ENCODE data around the gene TRAPPC12. TPM values are rescaled to one million over a fixed set of nuclear protein-coding genes. Genes with fewer than 3 reads are reported as not detected.
"Not testable (repeated sequence)": the region's sequence is repeated elsewhere in the genome, so short reads cannot be mapped to it uniquely, and the experiment has no call there.

The TRAPPC12 gene
- polyA plus RNA-seq, 6 donors from 2014 or later, result 31.3 to 36.3 (median 33.1) TPM

DNA sequence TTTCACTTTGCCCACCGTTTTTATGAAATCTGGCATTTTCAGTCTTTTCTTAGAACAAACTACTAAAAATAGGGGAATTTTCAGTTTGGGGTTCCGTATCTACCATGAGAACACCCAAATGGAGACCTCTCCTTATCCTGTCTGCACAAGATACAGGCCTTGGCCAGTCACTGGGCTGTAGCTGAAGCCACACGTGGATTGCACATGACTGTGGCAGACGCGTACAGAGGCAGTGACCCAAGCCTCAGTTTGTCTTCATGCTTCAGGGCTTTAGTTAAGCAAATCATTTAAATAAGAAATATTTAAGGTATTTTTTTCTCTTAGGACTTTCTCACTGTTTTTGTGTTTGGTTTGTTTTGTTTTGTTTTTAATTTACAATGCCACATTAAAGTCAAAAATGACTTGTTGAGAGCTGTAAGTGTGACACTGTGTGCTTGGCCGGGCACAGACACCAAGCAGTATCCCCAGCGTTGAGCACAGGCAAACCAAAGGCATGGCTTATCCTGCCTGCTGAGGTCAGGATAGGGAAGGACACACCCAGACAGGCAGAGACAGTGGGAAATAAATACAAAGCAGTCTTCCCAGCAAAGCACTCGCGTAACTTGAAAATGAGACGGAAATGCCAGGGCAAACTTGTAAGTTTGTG is 53.3 kb downstream of the TRAPPC12 start:
- H3K27ac Mint-ChIP-seq, result peak overlapping the region in 2 of 6 donors; percentile 24 to 31
- H3K4me3 Mint-ChIP-seq, result no peak overlapping the region
- no peaks in the 10 kb centered on the region for H3K9me3 Mint-ChIP-seq
- H3K4me1 Mint-ChIP-seq, result peaks cover 0 to 3% (median 0%) of the 10 kb centered on the region in 3 donors
- no peaks in the 10 kb centered on the region for H3K27me3 Mint-ChIP-seq
- no peak for DNase-seq
- no peak for ATAC-seq (ENCODE audit: low read depth in 2 of 2)
- peaks cover 6 to 15% of the 10 kb centered on the region in 2 donors for H3K36me3 Mint-ChIP-seq

DNA sequence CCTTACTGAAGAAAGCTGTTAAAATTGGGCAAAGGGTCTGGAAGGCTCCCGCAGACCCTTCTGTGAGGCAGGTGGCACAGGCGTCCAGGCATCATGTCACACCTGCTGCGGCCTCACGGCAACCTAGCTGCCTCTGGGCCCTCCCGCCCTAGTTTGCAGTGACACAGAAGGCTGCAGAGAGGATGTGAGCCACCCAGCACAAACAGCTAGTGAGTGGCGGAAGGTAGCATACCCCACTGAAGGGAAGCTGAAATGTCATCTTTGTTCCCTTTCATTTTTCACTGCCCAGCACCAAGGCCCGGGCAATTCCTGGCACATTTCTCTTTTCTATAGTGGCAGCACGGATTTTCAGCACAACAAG is 53.8 kb downstream of the TRAPPC12 start:
- peaks cover 0 to 3% (median 0%) of the 10 kb centered on the region in 3 donors for H3K4me1 Mint-ChIP-seq
- no peak overlapping the region for H3K4me3 Mint-ChIP-seq
- peaks cover 6 to 15% of the 10 kb centered on the region in 2 donors for H3K36me3 Mint-ChIP-seq
- ATAC-seq (ENCODE audit: low read depth in 2 of 2) (no peak), DNase-seq (no peak)
- H3K27ac Mint-ChIP-seq, result peak overlapping the region in 1 of 6 donors; percentile 31
- H3K27me3 Mint-ChIP-seq, result no peaks in the 10 kb centered on the region
- H3K9me3 Mint-ChIP-seq, result no peaks in the 10 kb centered on the region

DNA sequence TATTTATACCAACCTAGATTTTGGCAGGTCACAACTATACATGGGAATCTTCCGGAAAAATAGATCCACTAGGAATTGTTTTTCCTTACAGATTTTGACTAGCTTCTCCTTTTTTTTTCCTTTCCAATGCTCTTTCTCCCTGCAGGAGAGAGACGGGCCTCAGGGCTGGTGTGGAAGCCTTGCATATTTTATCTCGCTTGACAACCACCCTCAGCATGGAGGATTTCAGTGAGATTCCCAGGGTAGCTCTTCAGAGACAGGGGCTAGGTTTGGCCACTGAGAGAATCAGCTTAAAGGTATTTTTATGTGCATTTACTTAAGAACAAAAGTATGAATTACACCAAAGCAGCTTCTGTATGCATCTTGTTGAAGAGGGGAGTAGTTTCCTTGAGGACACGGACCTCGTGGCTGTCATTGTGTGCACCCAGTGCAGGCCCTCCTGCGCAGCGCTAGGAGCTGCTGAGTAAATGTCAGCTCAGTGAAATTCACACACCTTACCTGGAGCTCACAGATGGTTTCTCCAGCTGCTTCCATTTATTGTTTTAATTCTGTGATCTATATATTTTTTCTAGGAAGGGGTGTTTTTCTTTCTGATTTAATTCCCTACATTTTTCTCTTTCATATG is 54.4 kb downstream of the TRAPPC12 start:
- Mint-ChIP-seq H3K9me3 (no peaks in the 10 kb centered on the region), H3K4me3 (no peak overlapping the region), H3K27ac (peak overlapping the region in 4 of 6 donors; percentile 24 to 84 (median 47)), H3K36me3 (peaks cover 6 to 15% of the 10 kb centered on the region in 2 donors), H3K4me1 (peaks cover 0 to 4% (median 0%) of the 10 kb centered on the region in 3 donors), H3K27me3 (no peaks in the 10 kb centered on the region)
- DNase-seq (no peak), ATAC-seq (ENCODE audit: low read depth in 2 of 2) (no peak)

DNA sequence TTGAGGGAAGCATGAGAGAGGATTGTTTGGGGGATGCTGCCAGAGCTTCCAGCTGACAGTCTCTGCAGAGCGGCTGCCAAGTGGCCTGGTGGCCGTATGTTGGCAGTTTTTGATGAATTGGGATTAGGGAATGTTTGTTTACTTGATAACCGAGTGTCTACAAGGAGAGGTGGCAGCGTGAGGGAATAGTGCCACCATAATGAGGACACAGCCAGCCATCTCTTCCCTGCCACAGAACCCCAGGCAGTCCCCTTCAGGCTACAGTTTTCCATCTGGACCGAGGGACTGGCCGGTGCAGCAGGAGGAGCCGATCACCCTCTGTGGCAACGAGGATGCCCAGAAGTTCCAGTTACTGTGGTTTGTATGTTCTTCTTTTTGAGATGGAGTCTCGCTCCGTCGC is 55.2 kb downstream of the TRAPPC12 start:
- H3K36me3 Mint-ChIP-seq, result peaks cover 6 to 8% of the 10 kb centered on the region in 2 donors
- peaks cover 0 to 3% (median 2%) of the 10 kb centered on the region in 3 donors for H3K4me1 Mint-ChIP-seq
- no peaks in the 10 kb centered on the region for H3K27me3 Mint-ChIP-seq
- peak overlapping the region in 4 of 6 donors; percentile 16 to 84 (median 54) for H3K27ac Mint-ChIP-seq
- ATAC-seq (ENCODE audit: low read depth in 2 of 2) (no peak), DNase-seq (no peak)
- H3K4me3 Mint-ChIP-seq, result no peak overlapping the region
- no peaks in the 10 kb centered on the region for H3K9me3 Mint-ChIP-seq

DNA sequence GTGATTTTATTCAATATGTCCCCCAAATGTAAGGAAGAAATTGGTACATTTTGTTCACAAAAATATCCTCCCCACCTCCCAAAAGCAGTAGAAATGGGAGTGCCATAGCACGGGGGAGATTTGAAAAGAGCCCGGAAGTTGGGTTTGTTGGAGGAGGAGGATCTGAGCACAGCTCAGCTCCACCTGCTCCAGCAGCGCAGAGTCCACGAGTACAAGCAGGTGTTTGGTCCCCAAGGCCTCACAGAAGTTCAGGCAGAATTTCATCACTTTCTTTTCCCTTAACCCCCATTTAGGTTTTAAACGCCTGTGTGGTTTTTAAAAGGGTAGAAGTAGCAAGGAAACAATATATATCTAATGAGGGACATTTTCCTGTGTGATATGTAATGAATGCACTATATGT is 56.0 kb downstream of the TRAPPC12 start:
- Mint-ChIP-seq H3K4me1 (peaks cover 2 to 10% (median 3%) of the 10 kb centered on the region in 3 donors), H3K4me3 (no peak overlapping the region), H3K9me3 (no peaks in the 10 kb centered on the region), H3K27me3 (no peaks in the 10 kb centered on the region), H3K36me3 (peaks cover under 1 to 6% of the 10 kb centered on the region in 2 donors), H3K27ac (no peak overlapping the region)
- DNase-seq, result no peak
- no peak for ATAC-seq (ENCODE audit: low read depth in 2 of 2)

DNA sequence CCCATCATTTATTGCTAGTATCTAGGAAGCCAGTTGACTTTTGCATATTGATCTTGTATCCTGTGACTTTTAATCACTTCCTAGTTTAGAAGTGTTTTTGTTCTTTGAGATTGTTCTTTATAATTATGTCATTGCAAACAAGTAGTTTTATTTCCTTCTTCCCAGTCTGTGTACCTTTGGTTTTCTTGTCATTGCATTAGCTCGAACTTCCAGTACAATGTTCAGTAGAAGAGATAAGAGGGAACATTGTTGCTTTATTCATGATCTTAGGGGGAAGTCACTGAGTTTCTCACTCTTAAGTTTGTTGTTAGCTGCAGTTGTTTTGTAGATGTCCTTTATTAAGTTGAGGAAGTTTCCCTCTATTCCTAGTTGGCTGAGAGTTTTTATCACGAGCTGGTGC is 61.0 kb downstream of the TRAPPC12 start:
- DNase-seq, result no peak
- H3K4me3 Mint-ChIP-seq, result no peak overlapping the region
- no peak for ATAC-seq (ENCODE audit: low read depth in 2 of 2)
- H3K4me1 Mint-ChIP-seq, result peaks cover 13 to 18% (median 17%) of the 10 kb centered on the region in 3 donors
- H3K36me3 Mint-ChIP-seq, result peaks cover 2 to 13% of the 10 kb centered on the region in 2 donors
- H3K9me3 Mint-ChIP-seq, result no peaks in the 10 kb centered on the region
- H3K27ac Mint-ChIP-seq, result no peak overlapping the region
- H3K27me3 Mint-ChIP-seq, result no peaks in the 10 kb centered on the region

DNA sequence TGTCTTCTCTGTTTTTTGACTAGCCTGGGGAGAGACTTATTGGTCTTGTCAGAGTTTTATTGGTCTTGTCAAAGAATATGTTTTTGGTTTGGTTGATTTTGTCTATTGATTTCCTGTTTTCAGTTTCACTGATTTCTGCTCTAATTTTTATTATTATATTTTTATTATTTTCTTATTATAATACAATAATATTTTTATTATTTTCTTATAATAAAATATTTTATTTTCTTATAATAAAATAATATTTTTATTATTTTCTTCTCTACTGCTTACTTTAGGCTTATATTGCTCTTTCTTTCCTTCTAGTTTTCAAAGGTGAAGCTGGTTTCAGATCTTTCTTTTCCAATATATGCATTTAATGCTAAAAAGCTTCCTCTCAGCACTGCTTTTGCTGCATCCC is 62.0 kb downstream of the TRAPPC12 start:
- DNase-seq, result no peak
- no peak for ATAC-seq (ENCODE audit: low read depth in 2 of 2)
- no peak overlapping the region for H3K4me3 Mint-ChIP-seq
- H3K36me3 Mint-ChIP-seq, result peaks cover 12 to 20% of the 10 kb centered on the region in 2 donors
- no peaks in the 10 kb centered on the region for H3K9me3 Mint-ChIP-seq
- H3K4me1 Mint-ChIP-seq, result peaks cover 13 to 18% (median 17%) of the 10 kb centered on the region in 3 donors
- H3K27me3 Mint-ChIP-seq, result no peaks in the 10 kb centered on the region
- peak overlapping the region in 3 of 6 donors; percentile 22 to 79 (median 36) for H3K27ac Mint-ChIP-seq

DNA sequence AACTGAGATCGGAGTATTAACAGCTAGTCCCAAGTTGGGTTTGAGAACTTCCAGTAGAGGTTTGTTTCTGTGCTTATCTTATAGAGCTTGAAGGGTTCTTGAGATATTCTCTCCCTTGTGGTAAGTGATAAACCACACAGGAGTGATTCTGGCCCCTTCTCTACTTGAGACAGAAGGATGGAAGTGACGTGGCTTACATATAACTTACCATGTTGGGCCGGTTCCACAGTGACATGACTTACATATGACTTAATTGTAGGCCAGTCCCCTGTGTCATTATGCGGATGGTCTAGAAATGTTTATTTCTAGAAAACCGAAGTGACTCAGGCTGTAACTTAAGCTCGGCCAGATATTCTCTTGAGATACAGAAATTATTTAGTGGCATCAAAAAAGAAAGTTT is 62.7 kb downstream of the TRAPPC12 start:
- no peaks in the 10 kb centered on the region for H3K9me3 Mint-ChIP-seq
- H3K4me1 Mint-ChIP-seq, result peaks cover 13 to 18% (median 17%) of the 10 kb centered on the region in 3 donors
- ATAC-seq (ENCODE audit: low read depth in 2 of 2), result no peak
- DNase-seq, result no peak
- peaks cover 12 to 20% of the 10 kb centered on the region in 2 donors for H3K36me3 Mint-ChIP-seq
- H3K4me3 Mint-ChIP-seq, result no peak overlapping the region
- H3K27me3 Mint-ChIP-seq, result no peaks in the 10 kb centered on the region
- H3K27ac Mint-ChIP-seq, result no peak overlapping the region

DNA sequence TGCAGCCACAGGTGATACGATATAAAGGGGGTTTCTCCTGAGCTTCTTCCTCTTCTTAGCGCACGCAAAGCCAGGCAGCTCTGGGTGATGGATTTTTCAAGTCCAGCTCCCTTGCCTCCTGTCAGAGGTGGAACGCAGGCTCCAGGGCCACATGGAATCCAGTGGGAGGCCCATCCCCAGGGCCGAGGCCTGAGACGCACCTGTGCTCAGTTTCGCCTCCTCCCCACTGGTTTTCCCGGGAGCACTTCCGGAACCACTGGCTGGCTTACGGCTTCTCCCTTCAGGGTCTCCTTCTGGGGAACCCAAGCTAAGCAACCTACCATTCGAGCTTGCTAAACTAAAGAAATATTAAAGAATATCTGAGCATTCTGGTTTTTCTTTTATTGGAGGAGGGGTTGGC is 63.6 kb downstream of the TRAPPC12 start:
- H3K27me3 Mint-ChIP-seq, result no peaks in the 10 kb centered on the region
- ATAC-seq (ENCODE audit: low read depth in 2 of 2) (no peak), DNase-seq (no peak)
- no peaks in the 10 kb centered on the region for H3K9me3 Mint-ChIP-seq
- H3K36me3 Mint-ChIP-seq, result peaks cover 16 to 20% of the 10 kb centered on the region in 2 donors
- H3K4me1 Mint-ChIP-seq, result peaks cover 13 to 18% (median 17%) of the 10 kb centered on the region in 3 donors
- H3K27ac Mint-ChIP-seq, result no peak overlapping the region
- H3K4me3 Mint-ChIP-seq, result no peak overlapping the region

DNA sequence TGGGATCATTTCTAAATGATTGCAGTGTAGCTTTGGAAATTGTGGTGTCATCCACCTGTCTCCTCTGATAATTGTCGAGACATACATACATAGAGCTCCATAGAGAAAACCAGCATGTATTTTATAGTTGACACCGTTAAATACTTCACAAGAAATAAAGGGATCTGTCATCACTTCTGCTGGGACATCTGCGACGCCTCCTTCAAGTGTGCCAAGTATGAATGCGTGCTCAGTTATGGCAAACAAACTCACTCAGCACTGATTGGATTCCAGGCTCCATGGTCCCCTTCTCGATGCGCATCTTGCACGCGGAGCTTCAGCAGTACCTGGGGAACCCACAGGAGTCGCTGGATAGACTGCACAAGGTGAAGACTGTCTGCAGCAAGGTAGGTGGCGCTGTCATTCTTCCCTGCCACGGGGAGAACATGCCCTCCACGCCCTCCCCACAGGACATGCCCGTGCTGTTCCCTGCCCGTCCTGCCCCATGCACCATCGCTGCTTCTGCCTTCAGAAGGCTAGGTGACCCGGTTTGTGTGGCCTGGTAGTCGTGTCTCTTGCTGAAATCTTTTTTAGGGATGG is 64.1 kb downstream of the TRAPPC12 start:
- Mint-ChIP-seq H3K4me1 (peaks cover 13 to 18% (median 14%) of the 10 kb centered on the region in 3 donors), H3K9me3 (no peaks in the 10 kb centered on the region), H3K36me3 (peaks cover 20 to 21% of the 10 kb centered on the region in 2 donors), H3K27me3 (no peaks in the 10 kb centered on the region), H3K4me3 (no peak overlapping the region), H3K27ac (no peak overlapping the region)
- DNase-seq, result no peak
- no peak for ATAC-seq (ENCODE audit: low read depth in 2 of 2)

DNA sequence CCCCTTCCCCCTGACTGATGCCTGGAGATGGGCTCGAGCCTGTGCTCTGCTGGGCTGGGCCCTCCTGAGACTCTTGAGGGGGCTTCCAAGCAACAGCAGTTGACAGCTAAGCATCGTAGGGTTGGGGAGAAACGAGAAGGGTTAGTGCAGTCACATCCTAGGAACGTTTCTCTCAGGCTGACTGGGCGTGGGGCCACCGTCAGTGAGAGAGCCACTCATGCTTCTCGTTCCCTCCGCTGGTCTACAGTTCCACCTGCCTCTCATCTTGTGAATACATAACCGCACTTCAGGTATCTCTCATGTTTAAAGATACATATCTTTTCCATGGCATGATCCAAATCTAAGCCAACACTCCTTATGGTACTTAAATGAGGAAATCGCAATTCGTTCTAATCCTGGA is 66.4 kb downstream of the TRAPPC12 start:
- H3K36me3 Mint-ChIP-seq, result peaks cover 22 to 28% of the 10 kb centered on the region in 2 donors
- no peaks in the 10 kb centered on the region for H3K9me3 Mint-ChIP-seq
- no peaks in the 10 kb centered on the region for H3K27me3 Mint-ChIP-seq
- no peak for ATAC-seq (ENCODE audit: low read depth in 2 of 2)
- H3K27ac Mint-ChIP-seq, result no peak overlapping the region
- no peak overlapping the region for H3K4me3 Mint-ChIP-seq
- no peak for DNase-seq
- H3K4me1 Mint-ChIP-seq, result peaks cover 5 to 10% (median 6%) of the 10 kb centered on the region in 3 donors

DNA sequence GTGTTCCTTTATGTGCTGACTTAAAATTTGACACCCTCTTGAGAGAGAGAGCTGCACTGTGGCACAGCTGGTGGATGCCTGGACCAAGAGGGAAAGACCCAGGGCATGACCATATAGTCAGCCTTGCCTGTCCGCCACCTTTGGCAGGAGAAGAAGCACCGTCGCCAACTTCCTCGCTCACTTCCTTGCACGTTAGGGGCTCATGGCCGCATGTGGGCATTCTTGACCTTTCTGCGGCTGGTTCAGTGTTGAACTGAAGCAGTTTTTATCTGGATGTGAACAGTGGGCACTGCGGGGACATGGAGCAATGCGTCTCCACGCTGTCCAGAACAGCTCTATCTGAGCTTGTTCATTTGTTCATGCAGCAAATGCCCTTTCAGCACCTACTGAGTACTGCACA is 66.9 kb downstream of the TRAPPC12 start:
- H3K9me3 Mint-ChIP-seq, result no peaks in the 10 kb centered on the region
- H3K36me3 Mint-ChIP-seq, result peaks cover 22 to 31% of the 10 kb centered on the region in 2 donors
- H3K27me3 Mint-ChIP-seq, result no peaks in the 10 kb centered on the region
- H3K27ac Mint-ChIP-seq, result no peak overlapping the region
- H3K4me1 Mint-ChIP-seq, result peaks cover 3 to 6% (median 5%) of the 10 kb centered on the region in 3 donors
- ATAC-seq (ENCODE audit: low read depth in 2 of 2) (no peak), DNase-seq (no peak)
- no peak overlapping the region for H3K4me3 Mint-ChIP-seq

DNA sequence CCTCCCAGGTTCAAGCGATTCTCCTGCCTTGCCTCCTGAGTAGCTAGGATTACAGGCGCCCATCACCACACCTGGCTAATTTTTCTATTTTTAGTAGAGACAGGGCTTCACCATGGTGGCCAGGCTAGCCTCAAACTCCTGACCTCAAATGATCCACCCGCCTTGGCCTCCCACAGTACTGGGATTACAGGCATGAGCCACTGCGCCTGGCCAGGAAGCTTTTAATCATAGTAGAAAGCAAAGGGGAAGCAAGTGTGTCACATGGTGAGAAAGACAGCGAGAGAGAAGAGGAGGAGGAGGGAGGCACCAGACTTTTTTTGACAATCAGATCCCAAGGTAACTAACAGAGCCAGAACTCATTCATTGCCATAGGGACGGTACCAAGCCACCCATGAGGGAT is 67.7 kb downstream of the TRAPPC12 start:
- H3K36me3 Mint-ChIP-seq, result peaks cover 22 to 27% of the 10 kb centered on the region in 2 donors
- H3K9me3 Mint-ChIP-seq; H3K27me3 Mint-ChIP-seq; H3K4me1 Mint-ChIP-seq; DNase-seq; ATAC-seq (ENCODE audit: low read depth in 2 of 2): not testable (repeated sequence)
- H3K27ac Mint-ChIP-seq, result peak overlapping the region in 1 of 6 donors; percentile 85
- peak overlapping the region in 1 of 8 donors; percentile 9 for H3K4me3 Mint-ChIP-seq
